GM18867 (cell line): ENCODE data around the gene OSER1.
A peak's percentile ranks its signal among the peaks of the same experiment; 100 is the strongest.

Source experiments
- ATAC-seq: cut with Tn5 transposase; IDR thresholded peaks from one replicate; pipeline ENCODE4 v1.9.1; 2021; ENCODE audit warnings: mild to moderate bottlenecking, moderate library complexity; ENCODE audit not compliant: unreplicated experiment

Gene OSER1

GRCh38 chr20:44228465-44229258, 18.1 kb upstream of the OSER1 start:
- ATAC-seq: no peak

DNA sequence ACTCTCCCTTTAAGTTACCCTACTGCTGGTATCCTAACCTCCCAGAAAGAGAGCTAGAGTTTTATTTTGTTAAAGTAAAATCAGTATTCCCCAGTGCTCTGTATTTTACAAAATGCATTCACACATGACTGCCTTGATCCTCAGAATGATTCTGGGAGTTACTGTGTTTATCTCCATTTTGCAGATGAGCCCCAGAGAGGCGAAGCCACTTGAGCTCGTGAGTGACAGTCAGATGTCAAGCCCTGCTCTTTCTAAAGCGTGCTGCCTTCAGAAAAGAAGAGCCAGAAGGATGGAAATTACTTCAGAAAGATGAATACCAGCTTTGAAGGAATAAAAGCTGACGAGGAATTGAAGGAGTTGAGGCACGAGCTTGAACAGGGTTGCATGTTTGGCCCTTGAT, 14.1 kb upstream of the OSER1 start:
- no peak for ATAC-seq

DNA sequence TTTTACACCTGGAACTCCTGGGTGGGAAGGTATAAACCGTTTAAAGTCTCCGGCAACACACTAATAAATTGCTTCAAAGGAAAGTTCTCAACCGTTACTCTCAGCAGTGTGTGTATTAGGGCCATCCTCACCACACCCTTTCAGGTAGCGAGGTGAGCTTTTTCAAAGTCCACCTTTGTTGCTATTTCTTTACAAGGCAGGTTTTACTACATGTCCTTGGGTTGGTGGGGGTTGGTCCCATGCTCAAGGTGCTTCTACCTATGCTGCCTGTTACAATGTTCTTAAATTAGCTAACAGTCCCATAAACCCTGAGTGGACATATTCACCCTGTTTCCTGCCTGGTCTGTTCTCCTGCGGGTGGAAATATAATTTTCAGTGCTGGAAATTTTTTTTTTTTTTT, 13.2 kb upstream of the OSER1 start:
- no peak for ATAC-seq

DNA sequence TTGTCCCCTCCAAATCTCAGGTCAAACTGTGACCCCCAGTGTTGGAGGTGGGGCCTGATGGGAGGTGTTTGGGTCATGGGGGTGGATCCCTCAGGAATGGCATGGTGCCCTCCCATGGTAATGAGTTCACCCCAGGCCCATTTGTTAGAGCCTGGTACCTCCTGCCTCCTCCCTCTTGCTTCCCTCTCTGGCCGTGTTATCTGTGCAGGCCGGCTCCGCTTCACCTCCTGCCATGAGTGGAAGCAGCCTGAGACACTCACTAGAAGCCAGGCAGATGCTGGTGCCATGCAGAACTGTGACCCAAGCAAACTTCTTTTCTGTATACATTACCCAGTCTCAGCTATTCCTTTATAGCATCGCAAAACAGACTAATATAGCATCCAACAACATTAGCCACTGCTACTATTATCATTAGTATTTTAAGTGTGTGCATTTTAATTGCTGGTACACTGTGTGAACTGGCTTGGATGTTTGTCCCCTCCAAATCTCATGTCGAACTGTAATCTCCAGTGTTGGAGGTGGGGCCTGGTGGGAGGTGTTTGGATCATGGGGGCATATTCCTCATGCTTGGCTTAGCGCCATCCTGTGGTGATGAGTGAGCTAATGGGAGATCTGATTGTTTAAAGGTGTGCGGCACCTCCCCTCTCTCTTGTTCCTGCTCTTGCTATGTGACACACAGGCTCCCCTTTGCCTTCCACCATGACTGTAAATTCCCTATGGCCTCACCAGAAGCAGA, 12.2 kb upstream of the OSER1 start:
- ATAC-seq: no peak

DNA sequence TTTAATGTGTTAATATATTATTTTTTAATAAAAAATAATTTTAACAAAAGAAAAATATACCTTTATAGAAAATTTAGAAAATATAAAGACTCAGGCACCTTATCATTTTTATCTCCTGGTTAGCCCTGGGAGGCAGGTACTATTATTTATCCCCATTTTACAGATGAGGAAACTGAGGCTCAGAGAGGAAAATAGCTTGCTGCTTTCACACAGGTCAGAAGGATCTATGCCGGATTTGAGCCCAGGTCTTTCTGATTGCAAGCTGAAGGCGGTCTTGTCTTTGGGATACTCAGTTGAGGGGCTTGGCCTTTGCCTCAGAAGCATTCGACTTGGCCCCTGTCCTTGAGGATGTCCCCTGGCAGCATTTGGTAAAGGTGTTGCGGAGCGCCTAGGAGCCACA, 11.5 kb upstream of the OSER1 start:
- ATAC-seq: no peak

DNA sequence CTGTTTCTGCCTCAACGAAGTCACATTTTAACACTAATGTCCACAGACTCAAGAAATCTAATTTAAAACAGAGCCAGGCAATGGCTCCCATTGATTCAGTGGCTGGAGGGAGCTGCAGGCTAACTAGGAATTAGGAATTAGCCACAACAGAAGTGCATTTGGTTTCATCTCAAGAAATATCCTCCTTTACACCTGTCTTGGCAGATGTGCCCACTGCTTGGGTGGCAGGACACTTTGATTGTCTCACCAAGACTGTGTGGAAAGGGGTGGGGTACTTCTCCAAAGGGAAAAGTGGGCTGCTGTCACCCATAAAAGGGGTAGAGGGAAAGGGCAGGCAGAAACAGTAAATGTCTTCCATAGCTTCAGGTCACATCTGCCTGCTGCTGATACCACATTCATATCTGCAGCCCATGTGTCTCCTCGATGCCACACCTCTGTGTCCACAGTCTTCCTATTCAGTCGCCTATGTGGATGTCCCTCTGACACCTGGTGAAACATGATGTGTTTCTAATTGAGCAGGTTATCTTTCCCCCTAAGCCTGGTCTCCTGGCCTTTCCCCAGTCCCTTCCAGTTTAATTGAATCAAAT, 10.9 kb upstream of the OSER1 start:
- no peak for ATAC-seq

DNA sequence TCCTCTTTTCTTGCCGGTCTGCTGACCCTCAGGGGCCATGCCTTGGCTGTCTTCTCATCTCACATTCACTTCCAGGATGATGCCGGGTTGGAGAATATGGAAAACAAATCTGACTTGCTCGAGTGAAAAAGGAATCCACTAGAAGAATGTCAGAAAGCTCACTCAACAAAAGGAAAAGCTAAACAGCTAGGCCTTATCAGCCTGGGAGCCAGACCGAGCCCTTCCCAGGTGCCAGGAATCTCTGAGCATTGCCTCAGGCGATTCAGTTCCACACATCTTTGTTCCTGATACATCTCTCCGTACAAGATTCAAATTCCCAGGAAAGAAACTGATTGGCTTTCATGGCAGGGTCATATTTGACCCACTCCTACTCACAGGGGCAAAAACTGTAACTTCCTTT, 9.2 kb upstream of the OSER1 start:
- no peak for ATAC-seq

- no peak for ATAC-seq
Measured at GRCh38 chr20:44219170-44219730, 8.7 kb upstream of the OSER1 start.

GRCh38 chr20:44218446-44218845, 7.9 kb upstream of the OSER1 start:
- ATAC-seq: no peak

GRCh38 chr20:44217342-44218092, 6.9 kb upstream of the OSER1 start:
- ATAC-seq: no peak

GRCh38 chr20:44215125-44215524, 4.6 kb upstream of the OSER1 start:
- ATAC-seq: no peak

- no peak for ATAC-seq
Measured at GRCh38 chr20:44212792-44213191, 2.2 kb upstream of the OSER1 start.

- ATAC-seq: peak; percentile 10
Measured at GRCh38 chr20:44211177-44212039, 837 bp upstream of the OSER1 start.

DNA sequence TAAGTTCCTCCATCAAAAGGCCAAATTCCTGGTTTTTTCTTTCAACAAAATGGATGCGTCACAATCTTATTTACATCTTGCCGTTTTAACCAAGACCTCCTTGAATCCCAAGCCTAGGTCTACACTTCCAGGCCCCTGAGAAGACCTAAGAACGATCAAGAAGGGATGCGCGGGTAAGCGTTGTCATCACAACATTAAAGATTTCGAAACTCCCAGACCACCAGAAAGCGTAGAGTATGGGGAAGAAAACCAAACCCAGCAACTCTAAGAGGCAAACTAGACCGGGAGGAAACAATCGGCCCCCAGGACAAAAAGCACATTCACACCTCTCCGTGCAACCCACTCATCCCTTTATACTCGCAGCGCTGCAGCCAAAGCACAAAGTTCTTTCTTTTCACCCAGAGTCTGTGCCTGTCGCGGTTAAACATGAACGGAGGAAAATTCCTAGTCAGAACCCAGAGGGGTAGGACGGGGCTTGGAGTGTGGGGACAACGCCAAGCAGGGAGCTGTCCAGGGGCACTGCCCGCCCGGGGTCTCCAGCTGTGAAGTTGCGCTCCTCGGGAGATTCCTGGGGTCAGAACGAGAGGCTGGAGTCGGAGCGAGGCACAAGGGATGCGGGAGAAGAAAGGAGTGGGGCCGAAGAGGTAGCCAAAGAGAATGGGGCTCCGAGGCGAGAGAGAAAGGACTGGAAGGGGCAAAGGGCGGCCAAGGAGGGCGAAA, 725 bp downstream of the OSER1 start:
- ATAC-seq: peak; percentile 5

DNA sequence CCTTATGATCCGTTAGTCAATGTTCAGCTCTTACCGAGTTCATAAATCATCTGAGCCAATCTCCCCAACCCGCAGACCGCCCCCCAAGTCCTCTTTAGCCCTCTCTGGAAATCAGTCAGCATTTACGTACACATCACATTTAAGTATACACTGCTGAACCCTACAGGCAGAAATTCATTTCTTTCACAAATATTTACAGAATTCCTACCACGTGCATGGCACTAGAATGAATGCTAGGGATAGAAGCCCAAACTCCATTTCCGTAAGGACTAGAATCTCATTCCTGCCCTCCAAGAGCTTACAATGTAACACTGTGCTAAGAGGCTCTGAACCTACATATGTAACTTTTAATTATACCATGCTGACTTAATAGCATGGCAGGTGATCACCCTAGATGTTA, 1.8 kb downstream of the OSER1 start:
- no peak for ATAC-seq

DNA sequence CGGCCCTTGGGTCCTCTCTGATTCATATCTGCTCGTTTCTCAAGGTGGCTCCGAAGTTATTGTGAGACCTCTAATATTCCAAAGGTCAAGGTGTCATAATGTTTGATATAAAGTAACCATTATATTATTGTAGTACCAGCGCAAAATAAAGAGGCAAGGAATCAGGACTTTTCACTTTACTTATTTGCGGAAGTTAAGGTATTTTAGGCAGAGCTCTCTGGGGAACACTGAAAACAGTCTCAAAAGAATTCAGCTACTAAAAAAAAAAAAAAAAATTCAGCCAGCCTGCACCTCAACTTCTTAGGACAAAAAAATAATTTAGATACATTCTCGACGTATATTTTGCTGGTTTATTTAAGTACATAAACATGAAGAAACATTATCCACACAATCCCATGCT, 2.4 kb downstream of the OSER1 start:
- ATAC-seq: no peak

GRCh38 chr20:44207126-44207723, 3.3 kb downstream of the OSER1 start:
- ATAC-seq: no peak

DNA sequence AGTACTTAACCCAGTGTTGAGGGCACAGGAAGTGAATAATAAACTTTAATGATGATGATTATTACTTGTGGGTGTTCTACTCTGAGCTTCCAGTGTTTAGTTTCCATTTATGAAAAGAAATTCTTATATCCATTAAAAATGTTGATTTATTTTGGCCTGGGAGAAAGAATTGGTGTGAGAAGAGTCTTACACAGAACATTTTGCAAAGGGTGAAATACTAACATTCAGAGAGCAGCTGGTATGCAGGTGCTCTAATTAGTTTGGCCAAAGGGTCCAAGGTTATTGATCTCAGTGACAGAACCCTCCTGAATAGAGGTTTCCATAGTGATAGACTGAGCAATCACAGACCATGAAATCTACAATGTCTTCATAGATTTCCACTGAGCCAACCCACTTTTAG, 4.4 kb downstream of the OSER1 start:
- ATAC-seq: no peak

DNA sequence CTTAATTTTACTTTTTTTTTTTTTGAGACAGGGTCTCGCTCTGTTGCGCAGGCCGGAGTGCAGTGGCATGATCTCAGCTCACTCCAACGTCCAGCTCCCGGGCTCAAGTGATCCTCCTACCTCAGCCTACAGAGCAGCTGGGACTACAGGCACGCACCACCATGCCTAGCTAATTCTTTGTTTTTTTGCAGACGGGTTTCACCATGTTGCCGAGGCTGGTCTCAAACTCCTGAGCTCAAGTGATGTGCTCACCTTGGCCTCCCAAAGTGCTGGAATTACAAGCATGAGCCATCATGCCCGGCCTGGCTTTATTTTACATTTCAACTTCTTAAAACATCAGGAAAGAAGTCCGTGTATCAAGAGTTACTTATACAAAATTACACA, 5.7 kb downstream of the OSER1 start:
- ATAC-seq: no peak
